ENCODE results near the gene EPHB6. TPM values are rescaled to one million over a fixed set of nuclear protein-coding genes. Genes with fewer than 3 reads are reported as not detected.

Gene EPHB6
- total RNA-seq, 2 donors from 2014 or later: 37.1 to 84.0 TPM

DNA sequence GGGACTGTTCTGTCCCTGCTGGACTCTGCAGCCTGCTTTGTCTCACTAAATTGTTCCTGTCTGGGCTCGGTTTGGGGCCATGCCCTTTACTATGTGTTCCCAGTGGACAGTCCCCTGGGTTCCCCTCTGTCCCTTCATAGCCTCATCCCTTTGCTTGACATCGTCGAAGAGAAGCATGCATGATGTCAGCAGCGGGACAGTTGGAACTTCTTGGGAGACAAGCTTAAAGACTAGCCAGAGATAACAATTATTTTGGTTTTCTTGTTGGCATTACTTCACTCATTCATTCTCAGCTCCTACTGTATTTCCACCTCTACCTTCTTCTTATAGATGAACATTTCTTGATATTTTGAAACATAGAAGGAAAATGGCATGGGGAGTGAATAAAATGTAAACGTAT lies 2.7 kb downstream of the EPHB6 start:
- H3K36me3 ChIP-seq (replicated peaks in 1 of 2; ENCODE audit: insufficient read depth in 1 of 2, low read depth in 2 of 2): peaks cover 0 to 2% of the 10 kb centered on the region in 2 donors
- no peaks in the 10 kb centered on the region for H3K27me3 ChIP-seq
- no peaks in the 10 kb centered on the region for H3K9me3 ChIP-seq
- no peak for DNase-seq
- H3K4me3 ChIP-seq: no peak overlapping the region
- ATAC-seq: no peak
- WGBS, 2 donors: 57 to 69% methylated on average over 5 of the region's 5 CpGs
- TF ChIP-seq POLR2A (IDR thresholded peaks at IDR 0.05): no peak
- TF ChIP-seq, protein P1, sequence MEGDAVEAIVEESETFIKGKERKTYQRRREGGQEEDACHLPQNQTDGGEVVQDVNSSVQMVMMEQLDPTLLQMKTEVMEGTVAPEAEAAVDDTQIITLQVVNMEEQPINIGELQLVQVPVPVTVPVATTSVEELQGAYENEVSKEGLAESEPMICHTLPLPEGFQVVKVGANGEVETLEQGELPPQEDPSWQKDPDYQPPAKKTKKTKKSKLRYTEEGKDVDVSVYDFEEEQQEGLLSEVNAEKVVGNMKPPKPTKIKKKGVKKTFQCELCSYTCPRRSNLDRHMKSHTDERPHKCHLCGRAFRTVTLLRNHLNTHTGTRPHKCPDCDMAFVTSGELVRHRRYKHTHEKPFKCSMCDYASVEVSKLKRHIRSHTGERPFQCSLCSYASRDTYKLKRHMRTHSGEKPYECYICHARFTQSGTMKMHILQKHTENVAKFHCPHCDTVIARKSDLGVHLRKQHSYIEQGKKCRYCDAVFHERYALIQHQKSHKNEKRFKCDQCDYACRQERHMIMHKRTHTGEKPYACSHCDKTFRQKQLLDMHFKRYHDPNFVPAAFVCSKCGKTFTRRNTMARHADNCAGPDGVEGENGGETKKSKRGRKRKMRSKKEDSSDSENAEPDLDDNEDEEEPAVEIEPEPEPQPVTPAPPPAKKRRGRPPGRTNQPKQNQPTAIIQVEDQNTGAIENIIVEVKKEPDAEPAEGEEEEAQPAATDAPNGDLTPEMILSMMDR (IDR thresholded peaks at IDR 0.05): no peak
- H3K27ac ChIP-seq: peak overlapping the region in 1 of 4 donors; percentile 79
- peaks cover 37% of the 10 kb centered on the region for H3K4me1 ChIP-seq
- intact Hi-C loops (cut with DNase I): no loop called here

DNA sequence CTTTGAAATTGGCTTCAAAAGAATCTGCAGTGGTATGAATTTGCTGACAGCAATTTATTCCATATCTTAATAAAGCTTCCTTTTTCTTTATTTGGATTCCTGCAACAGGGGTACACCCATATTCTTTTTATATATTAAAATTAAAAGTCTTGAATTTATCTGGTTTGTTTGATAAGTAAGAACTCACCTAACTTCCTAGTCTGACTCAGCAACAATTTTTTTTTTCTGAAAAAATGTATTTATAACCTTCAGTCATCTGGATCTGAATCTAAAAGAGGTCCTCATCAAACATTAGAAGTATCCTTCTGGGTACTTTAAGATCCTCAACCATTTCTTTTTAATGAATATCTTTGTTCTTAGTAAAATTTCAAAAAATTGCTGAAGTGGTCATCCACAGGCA lies 4.5 kb downstream of the EPHB6 start:
- no peaks in the 10 kb centered on the region for H3K27me3 ChIP-seq
- DNase-seq: no peak
- no peak overlapping the region for H3K4me3 ChIP-seq
- TF ChIP-seq, protein P1 (IDR thresholded peaks at IDR 0.05): no peak
- no peak for TF ChIP-seq POLR2A (IDR thresholded peaks at IDR 0.05)
- H3K9me3 ChIP-seq: no peaks in the 10 kb centered on the region
- no peak overlapping the region for H3K27ac ChIP-seq
- ATAC-seq: no peak
- H3K36me3 ChIP-seq (replicated peaks in 1 of 2; ENCODE audit: insufficient read depth in 1 of 2, low read depth in 2 of 2): peaks cover 0 to 2% of the 10 kb centered on the region in 2 donors
- intact Hi-C loops (cut with DNase I): no loop called here
- peaks cover 31% of the 10 kb centered on the region for H3K4me1 ChIP-seq

DNA sequence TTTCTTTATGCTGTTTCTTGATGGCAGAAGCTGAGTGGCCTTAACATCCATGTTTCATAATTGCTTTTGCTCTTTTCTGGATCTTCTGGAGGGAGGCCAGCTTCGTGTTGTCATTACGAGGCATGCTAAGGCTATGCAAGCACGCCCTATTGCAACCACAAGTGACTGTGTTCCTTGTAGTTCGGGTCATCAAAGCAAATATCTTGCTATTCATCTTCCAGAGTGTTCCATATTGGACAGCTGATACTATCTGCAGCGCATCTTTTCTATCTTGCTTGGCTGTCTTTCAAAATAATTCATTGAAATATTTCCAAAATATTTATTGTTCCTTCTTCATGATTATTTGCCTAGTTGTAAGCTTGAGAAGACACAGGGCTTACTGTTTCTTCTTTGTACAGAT lies 5.0 kb downstream of the EPHB6 start:
- no peak overlapping the region for H3K4me3 ChIP-seq
- DNase-seq (peak in 1 of 4 donors; percentile 43), ATAC-seq (no peak)
- intact Hi-C loops (cut with DNase I): no loop called here
- no peaks in the 10 kb centered on the region for H3K9me3 ChIP-seq
- WGBS, 2 donors: 39 to 52% methylated on average over 5 of the region's 5 CpGs
- peaks cover 0 to 2% of the 10 kb centered on the region in 2 donors for H3K36me3 ChIP-seq (replicated peaks in 1 of 2; ENCODE audit: insufficient read depth in 1 of 2, low read depth in 2 of 2)
- H3K27ac ChIP-seq: no peak overlapping the region
- TF ChIP-seq, protein P1 (IDR thresholded peaks at IDR 0.05): no peak
- TF ChIP-seq POLR2A (IDR thresholded peaks at IDR 0.05): no peak
- peaks cover 31% of the 10 kb centered on the region for H3K4me1 ChIP-seq
- no peaks in the 10 kb centered on the region for H3K27me3 ChIP-seq

DNA sequence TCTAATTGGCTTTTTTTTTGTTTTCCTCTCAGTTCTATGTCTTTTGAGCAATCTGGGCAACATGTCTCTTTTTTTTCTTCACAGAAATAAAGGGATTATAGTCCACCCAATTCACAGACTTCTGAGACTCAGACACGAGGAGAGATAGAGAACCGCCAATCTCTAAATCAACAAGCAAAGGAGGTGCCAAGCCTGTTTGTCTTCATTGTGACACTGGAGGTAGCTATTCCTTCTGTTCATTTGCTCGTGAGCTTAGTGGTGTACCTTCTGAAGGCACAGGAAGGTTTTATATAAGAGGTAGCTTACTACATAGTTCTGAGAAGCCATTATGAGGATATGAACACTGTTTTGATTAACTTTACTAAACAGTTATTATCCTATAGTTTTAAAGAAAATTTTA lies 6.1 kb downstream of the EPHB6 start:
- H3K36me3 ChIP-seq (replicated peaks in 1 of 2; ENCODE audit: insufficient read depth in 1 of 2, low read depth in 2 of 2): peaks cover 0 to 2% of the 10 kb centered on the region in 2 donors
- no peak for TF ChIP-seq POLR2A (IDR thresholded peaks at IDR 0.05)
- TF ChIP-seq, protein P1 (IDR thresholded peaks at IDR 0.05): no peak
- 73 to 74% methylated on average over 3 of the region's 3 CpGs for WGBS, 2 donors

DNA sequence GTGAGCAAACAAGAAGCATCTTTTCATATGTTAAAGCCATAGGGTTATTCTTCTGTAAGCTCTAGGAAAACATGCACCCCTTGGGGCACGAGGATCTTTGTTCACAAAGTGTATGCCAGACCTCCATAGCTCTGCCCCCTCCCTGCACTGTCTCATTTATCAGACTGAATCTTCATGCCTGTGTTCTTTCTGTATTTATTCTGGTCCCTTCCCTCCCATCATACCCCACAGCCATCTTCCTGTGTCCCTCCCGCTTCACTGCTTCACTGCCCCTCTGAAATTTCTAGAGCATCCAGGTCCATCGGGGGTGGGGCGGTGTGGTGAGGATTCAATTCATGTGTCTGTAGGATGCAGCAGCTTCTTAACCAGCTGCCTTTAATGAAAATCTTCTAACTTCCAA lies 7.5 kb downstream of the EPHB6 start:
- TF ChIP-seq, protein P1 (IDR thresholded peaks at IDR 0.05): no peak
- no peak for TF ChIP-seq POLR2A (IDR thresholded peaks at IDR 0.05)
- Histone ChIP-seq H3K4me1 (peaks cover 8% of the 10 kb centered on the region), H3K4me3 (no peak overlapping the region), H3K27me3 (no peaks in the 10 kb centered on the region), H3K9me3 (no peaks in the 10 kb centered on the region), H3K27ac (no peak overlapping the region), H3K36me3 (replicated peaks in 1 of 2; ENCODE audit: insufficient read depth in 1 of 2, low read depth in 2 of 2) (peaks cover 0 to 2% of the 10 kb centered on the region in 2 donors)
- DNase-seq (no peak), ATAC-seq (no peak)
- intact Hi-C loops (cut with DNase I): no loop called here
- WGBS, 2 donors: 90 to 95% methylated on average over 4 of the region's 4 CpGs

More for the DNA sequence above, 6.1 kb downstream of the EPHB6 start:
- ATAC-seq: no peak
- DNase-seq: no peak
- no peaks in the 10 kb centered on the region for H3K27me3 ChIP-seq
- peaks cover 21% of the 10 kb centered on the region for H3K4me1 ChIP-seq
- intact Hi-C loops (cut with DNase I): no loop called here
- H3K27ac ChIP-seq: no peak overlapping the region
- H3K9me3 ChIP-seq: no peaks in the 10 kb centered on the region
- H3K4me3 ChIP-seq: no peak overlapping the region
